Liver (tissue), 9 donors: ENCODE data around the gene ULBP2. TPM values are rescaled to one million over a fixed set of nuclear protein-coding genes. Genes with fewer than 3 reads are reported as not detected.
A peak's percentile ranks its signal among the peaks of the same experiment; 100 is the strongest.
"Not testable (repeated sequence)": the region's sequence is repeated elsewhere in the genome, so short reads cannot be mapped to it uniquely, and the experiment has no call there.

Source experiments
- DNase-seq: peaks from one replicate; pipeline ENCODE4 v3.0.0-alpha.2; 2017; ENCODE audit warnings: low spot score
- H3K27ac ChIP-seq, 2 donors: one replicate each; pipeline ENCODE4 v1.7.0; 2013; ENCODE audit warnings: inconsistent platforms in 2 of 2, low read length in 2 of 2, control low read depth in 1 of 2, low read depth in 1 of 2, mild to moderate bottlenecking in 1 of 2
- H3K27me3 ChIP-seq, 4 donors: one replicate each; pipeline versions ENCODE4 v1.6.1 to v1.7.0; 2013; ENCODE audit warnings: low read length in 3 of 4, inconsistent platforms in 1 of 4, mild to moderate bottlenecking in 1 of 4, moderate library complexity in 1 of 4; ENCODE audit not compliant: control insufficient read depth in 4 of 4, insufficient read depth in 4 of 4
- H3K36me3 ChIP-seq, 4 donors: one replicate each; pipeline versions ENCODE4 v1.6.1 to v1.7.0; 2013; ENCODE audit warnings: low read length in 3 of 4, mild to moderate bottlenecking in 3 of 4, low read depth in 1 of 4, moderate library complexity in 1 of 4; ENCODE audit not compliant: control insufficient read depth in 4 of 4, insufficient read depth in 3 of 4
- H3K4me1 ChIP-seq, 4 donors: one replicate each; pipeline versions ENCODE4 v1.6.1 to v1.7.0; 2013; ENCODE audit warnings: low read length in 3 of 4, mild to moderate bottlenecking in 3 of 4, moderate library complexity in 1 of 4; ENCODE audit not compliant: control insufficient read depth in 4 of 4, insufficient read depth in 4 of 4
- H3K4me3 ChIP-seq, 3 donors: one replicate each; pipeline versions ENCODE4 v1.6.1 to v1.7.0; 2013; ENCODE audit warnings: low read length in 3 of 3, control low read depth in 1 of 3, low read depth in 1 of 3, mild to moderate bottlenecking in 1 of 3
- H3K9ac ChIP-seq, 2 donors: one replicate each; pipeline ENCODE4 v1.7.0; 2013; ENCODE audit warnings: low read length in 2 of 2, mild to moderate bottlenecking in 2 of 2, moderate library complexity in 2 of 2, control low read depth in 1 of 2, low read depth in 1 of 2
- H3K9me3 ChIP-seq, 4 donors: one replicate each; pipeline versions ENCODE4 v1.6.1 to v1.7.0; 2013; ENCODE audit warnings: low read length in 3 of 4; ENCODE audit not compliant: control insufficient read depth in 4 of 4
- ATF3 ChIP-seq: IDR thresholded peaks from 2 replicates; pipeline ENCODE4 v1.6.1; 2016; ENCODE audit warnings: antibody characterized with exemption
- CTCF ChIP-seq: fragments of 150-350 bp; IDR thresholded peaks from 2 replicates; pipeline ENCODE4 v1.5.1; 2017; ENCODE audit warnings: improper control_type of control experiment, low read depth, low read length; ENCODE audit not compliant: missing input control
- EGR1 ChIP-seq, 2 donors: IDR thresholded peaks; 2 replicates each; pipeline ENCODE4 v1.6.1; 2016 to 2018; ENCODE audit warnings: antibody characterized with exemption in 2 of 2, low read depth in 2 of 2
- FOXA1 ChIP-seq: IDR thresholded peaks from 2 replicates; pipeline ENCODE4 v1.6.1; 2016; ENCODE audit warnings: antibody characterized with exemption
- FOXA2 ChIP-seq: IDR thresholded peaks from 2 replicates; pipeline ENCODE4 v1.6.1; 2016; ENCODE audit warnings: antibody characterized with exemption
- GABPA ChIP-seq, 2 donors: IDR thresholded peaks in 1 of 2; conservative IDR thresholded peaks in 1 of 2; 2 replicates each; pipeline ENCODE4 v1.6.1; 2016; ENCODE audit warnings: antibody characterized with exemption in 2 of 2, mild to moderate bottlenecking in 1 of 2, moderate library complexity in 1 of 2
- HNF4A ChIP-seq, 2 donors: conservative IDR thresholded peaks; 2 replicates each; pipeline ENCODE4 v1.6.1; 2016; ENCODE audit warnings: antibody characterized with exemption in 2 of 2, mild to moderate bottlenecking in 2 of 2
- HNF4G ChIP-seq: IDR thresholded peaks from 2 replicates; pipeline ENCODE4 v1.6.1; 2016; ENCODE audit warnings: antibody characterized with exemption
- JUND ChIP-seq, 2 donors: IDR thresholded peaks; 2 replicates each; pipeline ENCODE4 v1.6.1; 2016; ENCODE audit warnings: antibody characterized with exemption in 2 of 2
- MAX ChIP-seq: IDR thresholded peaks from 2 replicates; pipeline ENCODE4 v1.6.1; 2016; ENCODE audit warnings: antibody characterized with exemption
- NR2F2 ChIP-seq: IDR thresholded peaks from 2 replicates; pipeline ENCODE4 v1.6.1; 2016; ENCODE audit warnings: antibody characterized with exemption
- RAD21 ChIP-seq, 2 donors: IDR thresholded peaks; 2 replicates each; pipeline ENCODE4 v1.6.1; 2016; ENCODE audit warnings: antibody characterized with exemption in 2 of 2, mild to moderate bottlenecking in 2 of 2
- REST ChIP-seq: IDR thresholded peaks from 2 replicates; pipeline ENCODE4 v1.6.1; 2016; ENCODE audit warnings: antibody characterized with exemption, mild to moderate bottlenecking
- RXRA ChIP-seq, 2 donors: IDR thresholded peaks; 2 replicates each; pipeline ENCODE4 v1.6.1; 2017 to 2018; ENCODE audit warnings: antibody characterized with exemption in 2 of 2, mild to moderate bottlenecking in 1 of 2
- SP1 ChIP-seq: IDR thresholded peaks from 2 replicates; pipeline ENCODE4 v1.6.1; 2018; ENCODE audit warnings: antibody characterized with exemption, mild to moderate bottlenecking
- TAF1 ChIP-seq: conservative IDR thresholded peaks from 2 replicates; pipeline ENCODE4 v1.6.1; 2016; ENCODE audit warnings: antibody characterized with exemption, mild to moderate bottlenecking
- YY1 ChIP-seq: IDR thresholded peaks from 2 replicates; pipeline ENCODE4 v1.6.1; 2016; ENCODE audit warnings: antibody characterized with exemption, mild to moderate bottlenecking
- ZBTB33 ChIP-seq: IDR thresholded peaks from 2 replicates; pipeline ENCODE4 v1.6.1; 2016; ENCODE audit warnings: antibody characterized with exemption
- WGBS: extraction: QIAGEN DNeasy Blood & Tissue Kit; methylation state at CpG from one replicate; pipeline ENCODE4 v1.1.7; 2013; 5-methylcytosine and 5-hydroxymethylcytosine counted together
- polyA plus RNA-seq, 2 donors: library from polyadenylated mRNA; stranded (reverse) in 1 of 2; unstranded in 1 of 2; fragments of 200-250 nt in 1 of 2; fragments of >200 nt in 1 of 2; fragmentation: Nextera tagmentation in 1 of 2; extraction: Ambion mirVana in 1 of 2; gene quantifications; one replicate each; pipeline versions ENCODE4 v1.2.1 to v1.2.3, GENCODE V29; 2013 to 2015
- total RNA-seq, 2 donors: library from RNA; depleted of rRNA; stranded (reverse); fragments of >200 nt; gene quantifications; one replicate each; pipeline ENCODE4 v1.2.3, GENCODE V29; 2014
- donor health status: healthy.
- donor health status: healthy.
- donor health status: healthy.
- donor health status: healthy.
- donor health status: healthy.

Gene ULBP2
- total and polyA plus RNA-seq, 4 donors = 0.14 to 0.27 (median 0.20) TPM

- TF ChIP-seq HNF4A (conservative IDR thresholded peaks at IDR 0.05) (no peak), NR2F2 (no peak), ATF3 (no peak), JUND (IDR thresholded peaks at IDR 0.05) (no peak), TAF1 (no peak), CTCF (no peak), REST (no peak), MAX (no peak), SP1 (no peak), EGR1 (IDR thresholded peaks at IDR 0.05; ENCODE audit: low read depth in 2 of 2) (no peak), RXRA (IDR thresholded peaks at IDR 0.05) (no peak), FOXA2 (no peak), YY1 (no peak), RAD21 (IDR thresholded peaks at IDR 0.05) (no peak), ZBTB33 (no peak), GABPA (IDR thresholded peaks at IDR 0.05 in 1 of 2, conservative IDR thresholded peaks at IDR 0.05 in 1 of 2) (no peak), FOXA1 (no peak), HNF4G (no peak)
- H3K36me3 ChIP-seq = no peaks in the 10 kb centered on the region
- WGBS = 3% methylated on average over 49 of the region's 49 CpGs
- peaks cover 0 to 7% (median 4%) of the 10 kb centered on the region in 4 donors for H3K9me3 ChIP-seq
- H3K27ac ChIP-seq = no peak overlapping the region
- H3K27me3 ChIP-seq = peaks cover 0 to 25% (median 14%) of the 10 kb centered on the region in 4 donors
- H3K9ac ChIP-seq = no peak overlapping the region
- DNase-seq = no peak
- peaks cover 0 to 16% (median 9%) of the 10 kb centered on the region in 4 donors for H3K4me1 ChIP-seq
- peak overlapping the region in 1 of 3 donors; percentile 41 for H3K4me3 ChIP-seq
Observed at GRCh38 chr6:149990661-149991471, 49.1 kb downstream of the ULBP2 start.

- WGBS = 3% methylated on average over 7 of the region's 7 CpGs
- not testable (repeated sequence) for H3K9ac ChIP-seq, H3K9me3 ChIP-seq, DNase-seq, H3K36me3 ChIP-seq, H3K27ac ChIP-seq, H3K4me3 ChIP-seq
- H3K4me1 ChIP-seq = peaks cover 0 to 16% (median 9%) of the 10 kb centered on the region in 4 donors
- peaks cover 0 to 25% (median 14%) of the 10 kb centered on the region in 4 donors for H3K27me3 ChIP-seq
Observed at GRCh38 chr6:149991472-149991795, 49.6 kb downstream of the ULBP2 start.
